ENCODE results near the gene IKBIP.

DNA sequence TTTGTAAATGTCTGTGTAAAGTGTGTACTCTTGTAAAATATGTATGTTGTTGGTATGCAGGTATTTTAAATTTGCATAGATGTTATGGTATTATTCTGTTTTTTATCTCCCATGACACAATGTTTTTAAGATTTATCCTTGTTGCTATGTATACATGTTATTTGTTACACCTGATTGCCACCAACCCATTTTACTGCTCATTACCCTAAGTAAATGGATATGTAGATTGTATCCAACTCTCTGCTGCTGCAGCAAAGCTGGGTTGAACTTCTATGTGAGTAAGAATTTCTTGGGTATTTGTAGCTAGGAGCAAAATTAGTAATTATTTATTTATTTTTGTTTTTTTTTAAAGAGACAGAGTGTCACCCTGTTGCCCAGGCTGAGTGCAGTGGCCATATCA is 6.7 kb upstream of the IKBIP start:
- TF ChIP-seq TCF7L2 (IDR thresholded peaks at IDR 0.05; ENCODE audit: borderline replicate concordance, low read depth, low read length): no peak
- TF ChIP-seq, protein P1, sequence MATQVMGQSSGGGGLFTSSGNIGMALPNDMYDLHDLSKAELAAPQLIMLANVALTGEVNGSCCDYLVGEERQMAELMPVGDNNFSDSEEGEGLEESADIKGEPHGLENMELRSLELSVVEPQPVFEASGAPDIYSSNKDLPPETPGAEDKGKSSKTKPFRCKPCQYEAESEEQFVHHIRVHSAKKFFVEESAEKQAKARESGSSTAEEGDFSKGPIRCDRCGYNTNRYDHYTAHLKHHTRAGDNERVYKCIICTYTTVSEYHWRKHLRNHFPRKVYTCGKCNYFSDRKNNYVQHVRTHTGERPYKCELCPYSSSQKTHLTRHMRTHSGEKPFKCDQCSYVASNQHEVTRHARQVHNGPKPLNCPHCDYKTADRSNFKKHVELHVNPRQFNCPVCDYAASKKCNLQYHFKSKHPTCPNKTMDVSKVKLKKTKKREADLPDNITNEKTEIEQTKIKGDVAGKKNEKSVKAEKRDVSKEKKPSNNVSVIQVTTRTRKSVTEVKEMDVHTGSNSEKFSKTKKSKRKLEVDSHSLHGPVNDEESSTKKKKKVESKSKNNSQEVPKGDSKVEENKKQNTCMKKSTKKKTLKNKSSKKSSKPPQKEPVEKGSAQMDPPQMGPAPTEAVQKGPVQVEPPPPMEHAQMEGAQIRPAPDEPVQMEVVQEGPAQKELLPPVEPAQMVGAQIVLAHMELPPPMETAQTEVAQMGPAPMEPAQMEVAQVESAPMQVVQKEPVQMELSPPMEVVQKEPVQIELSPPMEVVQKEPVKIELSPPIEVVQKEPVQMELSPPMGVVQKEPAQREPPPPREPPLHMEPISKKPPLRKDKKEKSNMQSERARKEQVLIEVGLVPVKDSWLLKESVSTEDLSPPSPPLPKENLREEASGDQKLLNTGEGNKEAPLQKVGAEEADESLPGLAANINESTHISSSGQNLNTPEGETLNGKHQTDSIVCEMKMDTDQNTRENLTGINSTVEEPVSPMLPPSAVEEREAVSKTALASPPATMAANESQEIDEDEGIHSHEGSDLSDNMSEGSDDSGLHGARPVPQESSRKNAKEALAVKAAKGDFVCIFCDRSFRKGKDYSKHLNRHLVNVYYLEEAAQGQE (tag by site-specific recombination; IDR thresholded peaks at IDR 0.05): no peak
- no peak for TF ChIP-seq GLI4 (tag by site-specific recombination; IDR thresholded peaks at IDR 0.05)
- TF ChIP-seq ZNF221 (tag by site-specific recombination; IDR thresholded peaks at IDR 0.05; ENCODE audit: borderline replicate concordance): no peak
- TF ChIP-seq CTCF (tag by site-specific recombination; IDR thresholded peaks at IDR 0.05): no peak
- no peak for TF ChIP-seq REPIN1 (tag by site-specific recombination; IDR thresholded peaks at IDR 0.05; ENCODE audit: low read depth)
- TF ChIP-seq ZNF558 (tag by site-specific recombination; IDR thresholded peaks at IDR 0.05): no peak
- no peak for TF ChIP-seq ZNF132 (tag by site-specific recombination; IDR thresholded peaks at IDR 0.05; ENCODE audit: borderline replicate concordance)
- TF ChIP-seq MEIS1 (CRISPR knock-in tag; IDR thresholded peaks at IDR 0.05; ENCODE audit: borderline replicate concordance): no peak
- TF ChIP-seq ZNF830 (tag by site-specific recombination; IDR thresholded peaks at IDR 0.05; ENCODE audit: low read depth): no peak
- no peak for TF ChIP-seq ZNF837 (tag by site-specific recombination; IDR thresholded peaks at IDR 0.05)
- TF ChIP-seq ZNF335 (tag by site-specific recombination; conservative IDR thresholded peaks at IDR 0.05): no peak
